HG03095 (cell line): Measurements from ENCODE around the gene USP36.
A peak's percentile ranks its signal among the peaks of the same experiment; 100 is the strongest.
"Not testable (repeated sequence)": the region's sequence is repeated elsewhere in the genome, so short reads cannot be mapped to it uniquely, and the experiment has no call there.

Experiments used
- ATAC-seq: cut with Tn5 transposase; IDR thresholded peaks from one replicate; pipeline ENCODE4 v1.9.1; 2021; ENCODE audit warnings: moderate library complexity; ENCODE audit not compliant: unreplicated experiment

The USP36 gene

DNA sequence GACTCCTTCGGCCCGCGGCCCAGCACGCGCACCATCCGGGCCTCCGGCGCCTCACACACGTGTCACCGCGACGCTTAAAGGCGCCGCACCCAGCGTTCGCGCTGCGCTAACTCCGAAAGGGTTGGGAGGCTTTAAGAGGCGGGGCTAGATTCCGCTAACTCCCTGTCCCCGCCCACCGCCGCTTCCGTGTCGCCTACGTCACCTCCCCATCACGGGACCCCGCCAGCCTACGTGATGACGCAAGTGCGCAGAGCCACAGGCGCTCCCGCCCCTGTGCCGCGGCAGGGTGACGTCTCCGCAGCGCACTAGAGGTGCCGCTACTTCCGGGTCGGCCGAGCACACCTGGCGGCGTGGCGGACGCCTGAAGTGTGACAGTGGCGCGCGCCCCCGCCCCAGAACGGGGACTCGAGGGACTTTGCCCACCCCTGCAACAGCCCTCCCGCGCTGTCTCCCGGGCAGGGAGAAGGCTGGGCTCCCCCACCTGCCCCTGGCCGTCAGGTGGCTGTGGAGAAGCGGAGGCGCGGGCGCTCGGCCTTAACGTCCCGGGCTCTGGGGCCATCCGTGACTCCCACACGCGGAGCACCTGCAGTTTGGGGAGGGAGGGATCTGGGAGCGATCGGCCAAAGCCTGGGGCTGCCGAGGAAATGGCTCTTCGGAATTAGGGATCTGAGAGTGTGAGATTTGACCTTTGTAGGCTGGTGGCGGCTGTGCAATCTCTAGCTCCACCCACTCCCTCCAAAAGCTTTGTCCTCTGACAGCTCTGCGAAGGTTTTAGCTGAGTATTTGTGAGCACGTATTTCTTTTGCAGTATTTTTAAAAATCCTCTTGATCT lies at the start of gene USP36:
TSS of gene USP36 (minus strand) at position 35 of the 832 bp plus-strand sequence. CDS start 4,451 bp downstream, outside the sequence.
- peak; percentile 86 for ATAC-seq

DNA sequence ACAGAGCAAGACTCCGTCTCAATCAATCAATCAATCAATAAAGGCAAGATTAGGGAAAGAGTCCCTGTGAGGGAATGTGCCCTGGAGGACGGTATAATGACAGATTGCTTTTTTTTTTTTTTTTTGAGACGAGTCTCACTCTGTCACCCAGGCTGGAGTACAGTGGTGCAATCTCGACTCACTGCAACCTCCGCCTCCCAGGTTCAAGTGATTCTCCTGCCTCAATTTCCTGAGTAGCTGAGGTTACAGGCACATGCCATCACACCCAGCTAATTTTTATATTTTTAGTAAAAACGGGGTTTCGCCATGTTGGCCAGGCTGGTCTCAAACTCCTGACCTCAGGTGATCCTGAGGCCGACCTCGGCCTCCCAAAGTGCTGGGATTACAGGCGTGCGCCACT lies 49.5 kb upstream of the USP36 start:
- ATAC-seq = not testable (repeated sequence)

DNA sequence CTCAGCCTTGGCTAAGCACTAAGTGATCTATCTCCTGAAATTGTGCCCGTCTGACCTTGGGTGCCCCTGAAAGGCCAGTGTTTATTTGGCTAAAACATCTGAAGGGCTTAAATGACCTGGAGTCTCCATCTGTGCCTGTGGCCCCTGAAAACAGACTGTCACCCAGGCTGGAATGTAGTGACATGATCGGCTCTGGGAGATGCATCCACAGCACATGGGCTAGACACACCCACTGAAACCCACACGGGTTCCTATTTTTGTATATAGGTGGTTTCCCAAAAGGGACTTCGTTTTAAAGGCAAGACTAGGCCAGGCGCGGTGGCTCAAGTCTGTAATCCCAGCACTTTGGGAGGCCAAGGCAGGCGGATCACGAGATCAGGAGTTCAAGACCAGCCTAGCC lies 48.9 kb upstream of the USP36 start:
- no peak for ATAC-seq

DNA sequence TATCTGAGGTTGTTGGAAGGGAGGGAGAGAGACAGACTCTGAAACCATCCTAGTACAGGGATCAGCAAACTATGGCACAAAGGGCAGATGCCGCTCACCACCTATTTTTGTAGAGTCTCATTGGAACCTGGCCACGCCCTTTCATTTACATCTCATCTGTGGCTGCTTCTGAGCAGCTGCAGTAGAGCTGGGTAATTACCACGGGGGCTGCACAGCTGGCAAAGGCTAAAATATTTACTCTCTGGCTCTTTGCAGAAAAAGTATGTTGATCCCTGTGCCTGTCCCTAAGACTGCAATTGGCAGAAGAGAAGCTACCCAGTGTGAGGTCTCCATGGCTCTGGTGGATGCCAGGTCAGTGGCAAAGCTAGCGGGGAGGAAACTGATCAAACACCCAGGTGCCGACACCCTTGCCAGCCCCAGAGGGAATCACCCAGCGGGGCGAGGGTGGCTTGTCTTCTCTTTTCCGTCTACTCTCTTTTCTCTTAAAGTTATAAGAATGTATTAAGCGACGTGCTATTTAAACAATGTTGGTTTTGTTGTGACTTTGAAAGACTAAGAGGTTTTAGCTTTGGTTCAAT lies 48.4 kb upstream of the USP36 start:
- no peak for ATAC-seq

GRCh38 chr17:78886954-78887353 lies 46.3 kb upstream of the USP36 start:
- no peak for ATAC-seq

- no peak for ATAC-seq
Observed at GRCh38 chr17:78885956-78886355, 45.3 kb upstream of the USP36 start.

DNA sequence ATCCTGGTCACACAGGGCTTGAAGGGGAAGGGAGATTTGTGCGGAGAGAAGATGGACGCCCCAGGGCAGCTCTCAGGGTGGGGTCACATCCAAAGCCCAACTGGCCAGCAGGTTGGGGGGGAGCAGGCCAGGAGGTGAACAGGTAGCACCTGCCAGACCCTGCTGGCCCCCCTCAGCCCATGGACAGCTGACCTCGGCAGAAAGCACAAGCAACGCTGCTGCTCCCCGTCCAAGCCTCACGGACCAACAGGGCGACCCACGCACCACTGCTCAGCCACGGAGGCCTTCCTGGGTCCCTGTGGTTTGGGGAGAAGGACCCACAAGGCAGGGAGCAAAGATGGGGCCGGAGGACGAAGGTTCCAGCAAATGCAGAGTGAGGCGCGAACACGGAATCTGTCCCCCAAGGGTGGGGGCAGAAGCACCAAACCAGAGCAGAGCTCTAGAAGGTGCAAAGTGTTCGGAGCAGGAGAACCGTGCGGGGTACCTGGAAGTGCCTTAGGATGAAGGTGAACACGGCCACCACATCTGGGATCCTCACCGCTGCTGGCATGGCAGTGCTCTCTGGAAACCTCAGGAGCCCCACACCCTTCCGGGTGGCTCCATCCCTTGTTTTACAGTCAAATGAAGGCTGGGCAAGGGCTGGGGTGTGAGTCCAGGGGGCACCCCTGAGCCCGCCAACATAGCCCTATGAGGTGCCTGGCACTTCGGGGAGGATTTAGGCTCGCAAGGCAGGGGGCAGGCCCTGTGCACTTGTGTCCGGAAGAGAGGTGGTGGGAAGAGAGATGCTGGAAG lies 44.5 kb upstream of the USP36 start:
- no peak for ATAC-seq

DNA sequence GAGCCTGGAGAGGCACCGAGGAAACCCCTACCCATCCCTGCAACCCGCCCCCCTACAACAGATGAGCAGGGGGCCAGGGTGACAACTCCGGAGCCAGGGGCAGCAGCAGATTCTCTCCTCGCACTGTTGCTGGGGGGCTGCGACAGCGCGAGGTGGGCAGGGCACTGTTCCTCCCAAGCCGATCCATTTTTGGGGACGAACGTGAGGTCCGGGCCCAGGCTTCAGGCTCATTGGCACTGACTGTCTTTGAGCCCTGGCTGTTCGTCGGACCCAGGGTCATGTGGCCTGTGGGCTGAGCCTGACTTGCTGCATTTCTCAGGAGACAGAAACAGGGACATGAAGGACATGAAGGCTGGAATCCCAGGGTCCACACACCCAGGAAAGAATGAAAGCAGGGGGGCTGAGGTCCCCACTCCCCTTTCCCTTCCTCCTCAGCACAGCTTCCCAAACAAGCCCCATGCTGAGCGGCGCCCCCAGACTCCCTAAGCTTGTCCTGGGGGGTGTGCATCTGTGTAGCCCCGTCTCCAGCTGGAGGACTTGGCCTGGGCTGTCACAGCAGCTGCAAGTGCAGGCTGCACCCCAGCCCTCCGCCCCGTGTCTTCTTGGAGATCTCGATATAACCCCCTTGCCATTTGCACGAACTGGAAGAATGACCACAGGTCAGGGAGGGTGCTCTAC lies 43.7 kb upstream of the USP36 start:
- ATAC-seq = no peak

DNA sequence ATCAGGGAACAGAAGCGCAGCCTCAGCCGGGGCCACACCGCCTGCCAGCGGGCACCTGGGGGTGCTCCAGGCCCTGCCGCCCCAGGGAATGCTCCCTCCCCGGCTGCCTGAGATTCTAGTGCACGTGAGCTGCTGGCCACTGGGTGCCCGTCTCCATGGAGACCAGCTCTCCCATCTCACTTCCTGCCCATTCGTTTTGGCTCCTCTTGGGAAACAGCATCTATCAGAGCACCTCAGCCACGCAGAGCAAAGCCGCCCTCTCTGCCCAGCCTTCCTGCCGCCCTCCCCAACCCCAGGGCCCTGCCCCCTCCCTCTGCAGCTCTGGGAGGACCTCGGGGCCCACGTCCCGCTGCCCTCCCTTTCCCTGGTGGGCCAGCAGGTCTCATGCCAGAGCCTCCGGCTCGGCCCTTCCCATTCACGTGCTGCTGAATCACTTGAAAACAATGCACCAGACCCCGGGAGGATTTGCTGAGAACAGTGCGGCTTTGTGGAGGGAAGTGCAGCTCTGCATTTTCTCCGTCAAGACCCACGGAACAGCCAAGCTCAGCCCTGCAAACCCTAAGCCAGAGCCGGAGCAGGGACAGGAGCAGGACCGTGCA lies 43.0 kb upstream of the USP36 start:
- ATAC-seq = no peak

DNA sequence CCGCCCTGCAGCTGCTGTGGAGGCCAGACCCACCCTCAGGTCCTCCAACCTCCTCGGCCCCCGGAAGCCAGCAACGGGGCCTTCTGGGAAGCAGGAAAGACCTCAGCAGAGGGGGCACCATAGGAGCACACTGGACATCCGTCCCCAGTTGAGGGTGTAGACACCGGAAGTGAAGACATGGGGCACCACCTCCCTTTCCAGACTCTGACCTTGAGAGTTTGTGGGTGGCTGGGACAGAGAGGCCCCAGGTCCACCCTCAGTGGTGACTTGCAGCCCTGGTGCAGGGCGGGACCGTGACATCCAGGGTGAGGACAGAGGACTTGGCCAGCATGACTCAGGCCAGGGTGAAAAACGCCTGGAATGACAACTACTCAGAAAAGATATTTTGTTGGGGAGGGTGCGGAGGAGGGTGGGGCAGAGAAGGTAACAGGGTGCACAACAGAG lies 42.5 kb upstream of the USP36 start:
- no peak for ATAC-seq

GRCh38 chr17:78882540-78883088 lies 42.0 kb upstream of the USP36 start:
- no peak for ATAC-seq

GRCh38 chr17:78879635-78880186 lies 39.1 kb upstream of the USP36 start:
- ATAC-seq = no peak

DNA sequence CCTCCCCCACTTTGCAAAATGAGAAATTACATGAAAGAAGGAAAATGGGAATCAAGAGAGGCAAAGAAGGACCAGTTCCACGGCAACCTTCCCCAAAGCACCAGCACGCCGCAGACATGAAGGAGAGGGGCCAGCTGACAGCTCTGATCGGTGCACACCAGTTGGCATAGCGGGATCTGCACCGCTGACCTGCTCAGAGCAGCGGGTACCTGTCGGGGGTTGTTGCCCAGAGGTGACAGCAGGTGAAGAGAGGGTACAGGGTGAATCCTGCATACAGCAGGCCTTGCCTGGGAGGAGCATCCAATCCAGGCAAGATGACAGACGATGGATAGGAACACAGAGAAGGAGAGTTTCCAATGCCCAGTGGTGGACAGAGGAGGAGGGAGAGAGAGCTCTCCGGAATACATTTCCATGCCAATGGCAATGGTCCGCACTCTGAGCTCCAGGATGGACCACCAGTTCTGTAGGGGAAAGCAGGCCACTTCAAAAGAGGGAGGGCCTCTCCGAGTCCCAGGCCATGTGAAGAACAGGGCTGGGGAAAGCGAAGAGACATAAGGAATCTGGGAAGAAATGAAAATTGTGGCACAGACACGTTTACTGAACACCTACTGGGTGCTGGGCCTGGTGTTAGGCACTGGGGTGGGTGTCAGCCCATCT lies 38.4 kb upstream of the USP36 start:
- no peak for ATAC-seq

DNA sequence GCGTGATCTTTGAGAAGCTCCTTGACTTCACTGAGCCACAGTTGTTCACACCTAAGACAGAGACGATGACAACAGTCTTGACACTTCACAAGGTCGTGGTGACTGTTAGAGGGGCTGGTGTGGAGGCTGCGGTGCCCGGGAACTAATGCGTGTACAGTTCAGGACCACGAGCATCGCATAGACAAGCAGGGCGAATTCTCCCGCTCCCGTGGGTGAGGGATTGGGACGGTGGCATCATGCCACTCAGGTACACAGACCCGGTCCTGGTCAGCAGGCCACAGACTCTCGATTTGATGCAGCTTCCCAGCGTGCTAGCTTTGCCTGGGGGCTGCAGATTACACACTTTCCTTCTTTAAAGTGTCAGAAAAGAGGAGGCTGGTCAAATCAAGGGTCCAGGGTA lies 37.6 kb upstream of the USP36 start:
- no peak for ATAC-seq

DNA sequence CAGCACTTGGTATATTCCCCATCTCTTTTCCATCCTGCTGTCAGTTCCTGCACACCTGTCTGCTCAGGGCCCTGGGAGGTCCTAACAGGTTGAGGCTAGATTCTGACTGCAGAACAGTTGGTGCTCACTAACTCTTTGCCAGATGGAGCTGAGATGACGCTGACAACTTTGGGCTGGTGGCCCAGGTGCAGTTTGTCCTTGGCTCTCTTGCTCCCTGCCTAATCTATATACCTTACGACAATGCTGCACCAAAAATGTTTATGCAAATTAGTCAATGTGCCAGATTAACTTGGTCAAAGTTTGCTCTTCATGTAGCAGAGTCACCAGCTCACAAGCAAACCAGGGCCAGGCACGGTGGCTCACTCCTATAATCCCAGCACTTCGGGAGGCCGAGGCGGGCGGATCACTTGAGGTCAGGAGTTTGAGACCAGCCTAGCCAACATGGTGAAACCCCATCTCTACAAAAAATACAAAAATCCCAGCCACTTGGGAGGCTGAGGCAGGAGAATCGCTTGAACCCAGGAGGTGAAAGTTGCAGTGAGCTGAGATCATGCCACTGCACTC lies 36.4 kb upstream of the USP36 start:
- not testable (repeated sequence) for ATAC-seq

GRCh38 chr17:78876094-78876597 lies 35.5 kb upstream of the USP36 start:
- ATAC-seq = no peak

DNA sequence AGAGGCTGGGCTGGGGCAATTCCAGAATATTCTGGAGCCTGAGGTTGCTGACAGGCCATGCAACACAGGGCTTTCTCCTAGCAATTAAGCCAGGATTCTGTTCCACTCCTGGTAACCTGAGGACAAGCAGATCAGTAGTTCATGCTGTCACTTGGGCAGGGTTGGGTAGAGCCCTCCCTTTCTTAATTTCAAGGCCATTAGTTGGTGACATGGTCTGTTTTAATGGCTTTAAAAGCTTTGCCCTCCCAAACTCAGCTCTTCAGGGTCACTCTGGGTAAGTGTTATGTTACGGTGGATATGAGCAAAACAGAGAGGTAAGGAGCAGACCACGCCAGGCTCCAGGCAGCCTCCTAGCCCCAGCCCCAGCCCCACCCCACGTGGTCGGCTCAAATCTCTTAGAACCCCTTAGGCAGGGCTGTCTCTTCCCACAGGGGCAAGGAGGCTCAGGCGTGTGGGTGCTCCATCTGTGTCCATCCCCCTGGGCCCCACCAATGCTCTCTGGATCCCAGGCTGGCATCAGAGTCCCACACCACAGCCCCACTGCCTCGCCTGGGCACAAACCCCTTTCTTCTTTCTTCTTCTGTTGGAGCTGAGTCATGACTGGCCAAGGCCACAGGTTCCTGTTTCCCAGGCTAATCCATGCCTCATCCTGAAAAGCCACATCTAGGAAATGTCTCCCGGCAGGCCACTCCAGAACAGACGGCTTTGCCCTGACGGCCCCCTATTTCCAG lies 34.9 kb upstream of the USP36 start:
- ATAC-seq = no peak
